Prostate gland (tissue), 2 donors: ENCODE data around the gene SRI.

ENCODE experiments used
- CTCF ChIP-seq, 4 experiments: fragments of 200-600 bp in 2 of 4; fragments of 450-650 bp in 2 of 4; sonication (generic) in 2 of 4; IDR thresholded peaks; 1 replicate in 3 of 4; 2 replicates in 1 of 4; pipeline ENCODE4 v1.5.1; 2016 to 2019; ENCODE audit warnings: antibody characterized with exemption in 4 of 4, mild to moderate bottlenecking in 2 of 4, moderate library complexity in 2 of 4
- POLR2A ChIP-seq: fragments of 450-650 bp; IDR thresholded peaks from one replicate; pipeline ENCODE4 v1.6.1; 2016; ENCODE audit warnings: antibody characterized with exemption, mild to moderate bottlenecking

- TF ChIP-seq CTCF (IDR thresholded peaks at IDR 0.05), result no peak
- TF ChIP-seq POLR2A, result no peak
Measured at GRCh38 chr7:88203401-88203800, 16.4 kb downstream of the SRI start.
